Common myeloid progenitor, CD34-positive (primary cell): ENCODE measurements around the gene DIAPH1.

Experiments used
- CTCF ChIA-PET: fragments of 350-600 bp; sonication (Branson Sonifier 250); formaldehyde crosslinking; loops from one replicate; lab custom pipeline; 2021; ENCODE audit warnings: antibody characterized with exemption; lab: Charles Lee
- POLR2A ChIA-PET: fragments of 350-600 bp; sonication (Branson Sonifier 250); formaldehyde crosslinking; loops from one replicate; lab custom pipeline; 2021; ENCODE audit warnings: antibody characterized with exemption; lab: Charles Lee
- DNase-seq, 3 donors: peaks; one replicate each; pipeline versions ENCODE4 v3.0.0 to v3.0.0-alpha.2; 2013
- H3K27ac ChIP-seq, 2 experiments: 1 replicate in 1 of 2; 2 replicates in 1 of 2; pipeline ENCODE4 v1.7.0; 2013; ENCODE audit warnings: inconsistent platforms in 2 of 2, low read length in 2 of 2, mild to moderate bottlenecking in 2 of 2, low read depth in 1 of 2, moderate library complexity in 1 of 2; ENCODE audit not compliant: severe bottlenecking in 2 of 2, insufficient read depth in 1 of 2, poor library complexity in 1 of 2
- H3K27me3 ChIP-seq, 5 experiments: replicated peaks in 2 of 5; 1 replicate in 3 of 5; 2 replicates in 2 of 5; pipeline versions ENCODE4 v1.6.1 to v1.7.0; 2013; ENCODE audit warnings: low read length in 4 of 5, mild to moderate bottlenecking in 2 of 5, moderate library complexity in 2 of 5, inconsistent platforms in 1 of 5; ENCODE audit not compliant: insufficient read depth in 5 of 5, control insufficient read depth in 4 of 5
- H3K36me3 ChIP-seq, 4 experiments: 1 replicate in 2 of 4; 2 replicates in 2 of 4; pipeline versions ENCODE4 v1.6.1 to v1.7.0; 2013; ENCODE audit warnings: low read length in 3 of 4, control low read depth in 1 of 4, mild to moderate bottlenecking in 1 of 4; ENCODE audit not compliant: control insufficient read depth in 4 of 4, insufficient read depth in 4 of 4
- H3K4me1 ChIP-seq, 4 experiments: 1 replicate in 3 of 4; 2 replicates in 1 of 4; pipeline versions ENCODE4 v1.6.1 to v1.7.1; 2013; ENCODE audit warnings: low read length in 3 of 4, mild to moderate bottlenecking in 3 of 4, control low read depth in 1 of 4, inconsistent platforms in 1 of 4, moderate library complexity in 1 of 4; ENCODE audit not compliant: control insufficient read depth in 4 of 4, insufficient read depth in 4 of 4; ENCODE audit errors: control extremely low read depth in 1 of 4
- H3K4me3 ChIP-seq, 7 experiments: 1 replicate in 4 of 7; 2 replicates in 3 of 7; pipeline versions ENCODE4 v1.5.1 to v1.7.0; 2013; ENCODE audit warnings: mild to moderate bottlenecking in 7 of 7, low read length in 6 of 7, moderate library complexity in 6 of 7, inconsistent platforms in 2 of 7, low read depth in 2 of 7, control low read depth in 1 of 7; ENCODE audit not compliant: insufficient read depth in 4 of 7, control insufficient read depth in 1 of 7; ENCODE audit errors: extremely low read depth in 1 of 7
- H3K9me3 ChIP-seq, 5 experiments: 1 replicate in 4 of 5; 2 replicates in 1 of 5; pipeline versions ENCODE4 v1.6.1 to v1.7.1; 2013; ENCODE audit warnings: low read length in 4 of 5, mild to moderate bottlenecking in 2 of 5, inconsistent platforms in 1 of 5, low read depth in 1 of 5, moderate library complexity in 1 of 5; ENCODE audit not compliant: control insufficient read depth in 4 of 5, insufficient read depth in 2 of 5; ENCODE audit errors: control extremely low read depth in 1 of 5
- WGBS: methylation state at CpG from one replicate; pipeline ENCODE4 v1.1.5; 2013; ENCODE audit not compliant: insufficient coverage; 5-methylcytosine and 5-hydroxymethylcytosine counted together

Gene DIAPH1

DNA sequence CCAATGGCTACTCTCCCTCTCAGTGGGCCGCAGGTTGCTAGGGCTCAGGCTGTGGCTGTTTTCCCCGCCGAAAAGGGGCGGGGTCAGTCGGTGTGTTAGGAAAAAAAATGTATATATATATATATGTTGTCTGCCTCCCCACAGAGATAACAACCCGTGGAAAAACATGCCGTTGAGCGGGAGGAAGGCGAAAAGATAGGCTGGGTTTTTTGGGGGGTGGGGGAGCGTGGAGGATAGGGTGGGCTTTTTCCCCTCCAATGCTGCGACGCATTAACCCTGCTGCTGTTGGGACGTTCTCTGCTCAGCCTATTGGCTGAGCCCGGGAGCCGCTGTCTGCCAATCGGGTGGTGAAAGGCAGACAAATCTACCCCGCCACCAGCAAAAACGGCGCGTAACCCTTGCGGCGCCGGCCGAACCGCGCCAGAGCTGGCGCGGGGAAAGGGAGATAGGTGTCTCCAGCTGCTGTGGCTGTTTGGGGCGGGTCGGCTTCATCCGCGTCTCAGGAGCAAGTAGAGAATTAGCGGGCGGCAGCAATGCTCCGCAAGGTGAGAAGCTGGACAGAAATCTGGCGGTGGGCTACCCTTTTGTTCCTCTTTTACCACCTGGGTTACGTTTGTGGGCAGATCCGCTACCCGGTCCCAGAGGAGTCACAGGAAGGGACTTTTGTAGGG, 134.0 kb downstream of the DIAPH1 start, which contains the start of gene PCDHGC4:
PCDHGC4 (plus strand) TSS at position 390 of the 671 bp plus-strand sequence; CDS start at position 534, 144 bp downstream.
- WGBS, result 3% methylated on average over 23 of the region's 39 CpGs
- CTCF ChIA-PET, result interaction anchor here (0.8 to 3.3 kb wide), 6 partner anchors 9 to 68 kb away, joined by 3 to 14 read pairs (median 3); partner anchors contain the start of genes PCDHGA12 and PCDHGC3
- POLR2A ChIA-PET, result no interaction called here
- H3K4me1 ChIP-seq, result peaks cover 0 to 14% (median 5%) of the 10 kb centered on the region in 4 experiments
- no peaks in the 10 kb centered on the region for H3K36me3 ChIP-seq
- H3K4me3 ChIP-seq, result peak within 1 kb of the TSS in 5 of 7 experiments; percentile 40 to 61 (median 44)
- peaks cover 0 to 4% (median 3%) of the 10 kb centered on the region in 5 experiments for H3K9me3 ChIP-seq
- no peak within 1 kb of the TSS for H3K27ac ChIP-seq
- H3K27me3 ChIP-seq, result peaks cover 7 to 93% (median 31%) of the 10 kb centered on the region in 5 experiments
- peak in 2 of 3 donors; percentile 37 to 47 for DNase-seq

DNA sequence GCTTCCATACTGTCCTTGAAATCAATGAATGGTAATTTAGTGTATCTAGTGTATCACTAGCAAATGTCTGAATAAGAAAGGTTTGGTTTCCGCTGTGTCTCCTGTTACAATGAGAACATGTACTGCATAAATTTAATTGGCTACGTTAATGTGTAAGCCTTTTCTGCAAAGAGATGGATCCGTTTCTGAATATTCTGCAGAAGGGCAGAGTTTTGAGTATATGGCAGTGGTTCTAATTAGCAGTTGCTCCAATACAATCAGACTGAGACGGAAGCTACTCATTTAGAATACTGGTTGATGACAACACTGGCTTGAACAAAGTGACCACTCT, 134.5 kb downstream of the DIAPH1 start:
- no peak overlapping the region for H3K27ac ChIP-seq
- H3K27me3 ChIP-seq, result peaks cover 7 to 93% (median 31%) of the 10 kb centered on the region in 5 experiments
- H3K4me1 ChIP-seq, result peaks cover 0 to 14% (median 5%) of the 10 kb centered on the region in 4 experiments
- ChIA-PET CTCF (interaction anchor here (0.8 to 3.3 kb wide), 6 partner anchors 9 to 70 kb away, joined by 3 to 14 read pairs (median 4); partner anchors contain the start of genes PCDHGA12 and PCDHGC3), POLR2A (no interaction called here)
- peak overlapping the region in 5 of 7 experiments; percentile 9 to 61 (median 44) for H3K4me3 ChIP-seq
- WGBS, result 35% methylated on average over 3 of the region's 4 CpGs
- H3K36me3 ChIP-seq, result no peaks in the 10 kb centered on the region
- H3K9me3 ChIP-seq, result peaks cover 0 to 4% (median 3%) of the 10 kb centered on the region in 5 experiments
- DNase-seq, result no peak

DNA sequence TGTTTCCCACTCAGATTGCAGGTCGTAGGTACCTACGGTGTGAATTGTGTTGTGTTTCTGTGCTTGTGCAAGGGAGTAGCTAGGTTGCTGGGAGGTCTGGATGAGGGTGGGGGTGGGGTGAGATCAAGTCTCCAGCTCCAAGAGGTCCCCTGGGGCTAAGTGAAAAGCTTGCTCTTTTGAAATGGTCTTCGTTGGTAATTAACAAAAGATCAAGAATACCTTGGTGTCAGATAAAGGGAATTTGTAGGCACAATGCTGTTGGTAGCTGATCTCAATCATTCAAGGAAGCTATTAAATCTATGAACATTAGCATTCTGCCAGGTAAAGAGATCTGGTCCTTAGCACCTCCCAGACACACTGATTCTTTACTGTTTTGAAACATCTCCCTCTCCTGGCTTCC, 134.9 kb downstream of the DIAPH1 start:
- WGBS, result 26% methylated on average over 2 of the region's 3 CpGs
- ChIA-PET POLR2A (no interaction called here), CTCF (interaction anchor here (0.8 to 3.3 kb wide), 6 partner anchors 10 to 70 kb away, joined by 3 to 14 read pairs (median 3); partner anchors contain the start of gene PCDHGA12)

DNA sequence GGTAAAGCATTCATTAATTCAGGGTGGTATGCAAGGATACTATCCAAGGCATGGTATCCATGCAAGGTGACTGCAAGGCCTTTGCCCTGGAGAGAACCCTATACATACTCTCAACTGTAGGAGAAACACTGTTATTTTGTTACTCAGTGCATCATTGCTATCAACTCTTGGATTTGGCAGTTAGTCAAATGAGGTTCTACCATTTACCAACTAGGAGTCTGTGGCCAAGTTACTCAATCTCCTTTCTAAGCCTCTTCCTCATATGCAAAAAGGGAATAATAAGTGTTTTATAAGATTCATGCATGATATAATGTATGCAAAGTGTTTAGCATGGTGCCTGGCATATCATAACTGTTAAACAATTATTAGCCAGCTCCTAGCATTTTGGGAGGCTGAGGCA, 139.0 kb downstream of the DIAPH1 start:
- POLR2A ChIA-PET, result no interaction called here
- Histone ChIP-seq H3K4me1 (peaks cover 11 to 30% (median 18%) of the 10 kb centered on the region in 4 experiments), H3K27ac (no peak overlapping the region), H3K4me3 (no peak overlapping the region), H3K9me3 (no peaks in the 10 kb centered on the region), H3K27me3 (peaks cover 16 to 94% (median 43%) of the 10 kb centered on the region in 5 experiments), H3K36me3 (no peaks in the 10 kb centered on the region)
- no peak for DNase-seq
- CTCF ChIA-PET, result interaction anchor here (1.3 to 1.8 kb wide), 2 partner anchors 10 to 84 kb away, joined by 3 to 4 read pairs; no protein-coding TSS in a partner anchor

More for the DNA sequence above, 134.9 kb downstream of the DIAPH1 start:
- Histone ChIP-seq H3K4me1 (peaks cover 0 to 14% (median 5%) of the 10 kb centered on the region in 4 experiments), H3K36me3 (no peaks in the 10 kb centered on the region), H3K27ac (no peak overlapping the region), H3K27me3 (peaks cover 7 to 91% (median 31%) of the 10 kb centered on the region in 5 experiments), H3K4me3 (no peak overlapping the region), H3K9me3 (peaks cover 0 to 4% (median 3%) of the 10 kb centered on the region in 5 experiments)
- no peak for DNase-seq

DNA sequence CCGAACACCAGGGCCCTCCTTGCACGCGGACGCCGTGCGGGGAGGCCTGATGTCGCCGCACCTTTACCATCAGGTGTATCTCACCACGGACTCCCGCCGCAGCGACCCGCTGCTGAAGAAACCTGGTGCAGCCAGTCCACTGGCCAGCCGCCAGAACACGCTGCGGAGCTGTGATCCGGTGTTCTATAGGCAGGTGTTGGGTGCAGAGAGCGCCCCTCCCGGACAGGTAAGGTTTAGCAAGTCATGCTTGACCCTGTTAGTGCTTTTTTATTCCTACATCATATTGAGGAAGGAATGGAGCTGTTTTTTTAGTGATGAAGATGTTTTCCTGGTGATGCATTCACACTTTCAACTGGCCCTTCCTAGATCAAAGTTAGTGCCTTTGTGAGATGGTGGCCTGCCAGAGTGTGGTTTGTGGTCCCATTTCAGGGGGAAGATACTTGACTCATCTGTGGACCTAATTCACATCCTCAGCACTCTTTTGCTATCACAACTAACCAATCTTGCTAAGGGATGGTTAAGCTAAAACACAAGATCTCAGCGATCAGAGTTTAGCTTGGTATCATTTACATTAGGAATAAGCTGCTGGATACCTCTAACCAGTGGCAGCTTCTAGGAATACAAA, 140.4 kb downstream of the DIAPH1 start:
- peaks cover 18 to 81% (median 36%) of the 10 kb centered on the region in 5 experiments for H3K27me3 ChIP-seq
- CTCF ChIA-PET, result interaction anchor here (0.9 to 1.8 kb wide), 5 partner anchors 9 to 48 kb away, joined by 3 to 5 read pairs (median 3); partner anchors contain the start of gene PCDHGA12

DNA sequence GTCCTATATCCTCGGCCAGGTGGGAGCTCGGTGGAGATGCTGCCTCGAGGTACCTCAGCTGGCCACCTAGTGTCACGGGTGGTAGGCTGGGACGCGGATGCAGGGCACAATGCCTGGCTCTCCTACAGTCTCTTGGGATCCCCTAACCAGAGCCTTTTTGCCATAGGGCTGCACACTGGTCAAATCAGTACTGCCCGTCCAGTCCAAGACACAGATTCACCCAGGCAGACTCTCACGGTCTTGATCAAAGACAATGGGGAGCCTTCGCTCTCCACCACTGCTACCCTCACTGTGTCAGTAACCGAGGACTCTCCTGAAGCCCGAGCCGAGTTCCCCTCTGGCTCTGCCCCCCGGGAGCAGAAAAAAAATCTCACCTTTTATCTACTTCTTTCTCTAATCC, 141.0 kb downstream of the DIAPH1 start:
- CTCF ChIA-PET, result interaction anchor here (0.7 to 1.8 kb wide), 5 partner anchors 9 to 65 kb away, joined by 3 to 5 read pairs (median 3); partner anchors contain the start of gene PCDHGA10
- H3K4me1 ChIP-seq, result peaks cover 11 to 23% (median 16%) of the 10 kb centered on the region in 4 experiments
- DNase-seq, result no peak
- no peaks in the 10 kb centered on the region for H3K36me3 ChIP-seq
- H3K27ac ChIP-seq, result no peak overlapping the region
- no peak overlapping the region for H3K4me3 ChIP-seq
- 39% methylated on average over 13 of the region's 13 CpGs for WGBS
- no peaks in the 10 kb centered on the region for H3K9me3 ChIP-seq
- peaks cover 18 to 75% (median 30%) of the 10 kb centered on the region in 5 experiments for H3K27me3 ChIP-seq
- POLR2A ChIA-PET, result no interaction called here

More for the DNA sequence above, 140.4 kb downstream of the DIAPH1 start:
- H3K27ac ChIP-seq, result no peak overlapping the region
- no peaks in the 10 kb centered on the region for H3K9me3 ChIP-seq
- H3K4me1 ChIP-seq, result peaks cover 11 to 23% (median 16%) of the 10 kb centered on the region in 4 experiments
- POLR2A ChIA-PET, result no interaction called here
- H3K4me3 ChIP-seq, result no peak overlapping the region
- DNase-seq, result no peak
- no peaks in the 10 kb centered on the region for H3K36me3 ChIP-seq
- WGBS, result 38% methylated on average over 12 of the region's 20 CpGs
